ENCODE data around the gene VEPH1. TPM values are rescaled to one million over a fixed set of nuclear protein-coding genes. Genes with fewer than 3 reads are reported as not detected.

VEPH1 gene
- total and polyA plus RNA-seq, 2 experiments from 2014 or later, result 36.8 to 44.0 TPM

- Histone ChIP-seq H4K20me1 (ENCODE audit: insufficient read depth) (no peaks in the 10 kb centered on the region), H3K9me3 (ENCODE audit: low read depth) (no peaks in the 10 kb centered on the region), H3K36me3 (ENCODE audit: low read depth) (no peaks in the 10 kb centered on the region), H3K4me2 (ENCODE audit: unreplicated experiment) (no peak overlapping the region), H3K79me2 (ENCODE audit: insufficient read depth) (no peaks in the 10 kb centered on the region), H3K4me3 (no peak overlapping the region), H3K9me2 (ENCODE audit: insufficient read depth) (no peaks in the 10 kb centered on the region), H3F3A (ENCODE audit: insufficient read depth) (peaks cover 22% of the 10 kb centered on the region; the same call in 1 of the 2 replicates), H3K27me3 (replicated peaks; ENCODE audit: insufficient read depth) (no peaks in the 10 kb centered on the region), H3K9ac (no peak overlapping the region), H2AFZ (no peak overlapping the region), H3K27ac (no peak overlapping the region), H3K4me1 (ENCODE audit: insufficient read depth) (peaks cover 36% of the 10 kb centered on the region)
- in situ Hi-C loops (cut with MboI), result no loop called here
- no peak for DNase-seq
- TF ChIP-seq EZH2 (IDR thresholded peaks at IDR 0.05; ENCODE audit: insufficient read depth, poor library complexity, severe bottlenecking) (no peak), EZH2phosphoT487 (IDR thresholded peaks at IDR 0.05; ENCODE audit: insufficient read depth, low read depth) (no peak)
- WGBS, 2 experiments (ENCODE audit: low coverage in 1 of 2, low lambda C conversion rate in 2 of 2, missing lambda C conversion rate in 2 of 2), result 89 to 97% methylated on average over 6 of the region's 6 CpGs
Observed at GRCh38 chr3:157297328-157297915, 205.8 kb downstream of the VEPH1 start.

GRCh38 chr3:157294953-157295352, 208.3 kb downstream of the VEPH1 start:
- Histone ChIP-seq H3K27ac (peak overlapping the region; percentile 44), H3K4me3 (no peak overlapping the region), H3K9me3 (ENCODE audit: low read depth) (no peaks in the 10 kb centered on the region), H4K20me1 (ENCODE audit: insufficient read depth) (no peaks in the 10 kb centered on the region), H3K27me3 (replicated peaks; ENCODE audit: insufficient read depth) (no peaks in the 10 kb centered on the region), H3K9me2 (ENCODE audit: insufficient read depth) (no peaks in the 10 kb centered on the region), H3F3A (ENCODE audit: insufficient read depth) (peaks cover 35% of the 10 kb centered on the region), H3K4me1 (ENCODE audit: insufficient read depth) (peaks cover 52% of the 10 kb centered on the region), H2AFZ (0 out of 2 replicates have a peak overlapping the region, but pooled peaks have one; percentile 9), H3K9ac (no peak overlapping the region), H3K4me2 (ENCODE audit: unreplicated experiment) (peak overlapping the region; percentile 24), H3K36me3 (ENCODE audit: low read depth) (no peaks in the 10 kb centered on the region), H3K79me2 (ENCODE audit: insufficient read depth) (no peaks in the 10 kb centered on the region)
- DNase-seq, result no peak
- TF ChIP-seq EZH2 (IDR thresholded peaks at IDR 0.05; ENCODE audit: insufficient read depth, poor library complexity, severe bottlenecking) (no peak), EZH2phosphoT487 (IDR thresholded peaks at IDR 0.05; ENCODE audit: insufficient read depth, low read depth) (no peak)
- in situ Hi-C loops (cut with MboI), result no loop called here

GRCh38 chr3:157294491-157294890, 208.7 kb downstream of the VEPH1 start:
- no peak for TF ChIP-seq EZH2 (IDR thresholded peaks at IDR 0.05; ENCODE audit: insufficient read depth, poor library complexity, severe bottlenecking)
- no peak for TF ChIP-seq EZH2phosphoT487 (IDR thresholded peaks at IDR 0.05; ENCODE audit: insufficient read depth, low read depth)
- in situ Hi-C loops (cut with MboI), result no loop called here
- H3K9ac ChIP-seq, result no peak overlapping the region
- H3K4me2 ChIP-seq (ENCODE audit: unreplicated experiment), result peak overlapping the region; percentile 24
- no peaks in the 10 kb centered on the region for H3K36me3 ChIP-seq (ENCODE audit: low read depth)
- 3 to 8% methylated on average over 1 of the region's 1 CpG for WGBS, 2 experiments (ENCODE audit: low coverage in 1 of 2, low lambda C conversion rate in 2 of 2, missing lambda C conversion rate in 2 of 2)
- H3K4me1 ChIP-seq (ENCODE audit: insufficient read depth), result peaks cover 52% of the 10 kb centered on the region
- 0 out of 2 replicates have a peak overlapping the region, but pooled peaks have one; percentile 9 for H2AFZ ChIP-seq
- no peak overlapping the region for H3K4me3 ChIP-seq
- H3K27ac ChIP-seq, result peak overlapping the region; percentile 44
- H3K27me3 ChIP-seq (replicated peaks; ENCODE audit: insufficient read depth), result no peaks in the 10 kb centered on the region
- H3K79me2 ChIP-seq (ENCODE audit: insufficient read depth), result no peaks in the 10 kb centered on the region
- H4K20me1 ChIP-seq (ENCODE audit: insufficient read depth), result no peaks in the 10 kb centered on the region
- H3F3A ChIP-seq (ENCODE audit: insufficient read depth), result peaks cover 36% of the 10 kb centered on the region
- no peaks in the 10 kb centered on the region for H3K9me2 ChIP-seq (ENCODE audit: insufficient read depth)
- no peaks in the 10 kb centered on the region for H3K9me3 ChIP-seq (ENCODE audit: low read depth)
- peak; percentile 50 for DNase-seq

- Histone ChIP-seq H3K9ac (no peak overlapping the region), H3K9me3 (ENCODE audit: low read depth) (no peaks in the 10 kb centered on the region), H3K36me3 (ENCODE audit: low read depth) (no peaks in the 10 kb centered on the region), H3K27me3 (replicated peaks; ENCODE audit: insufficient read depth) (no peaks in the 10 kb centered on the region), H3K27ac (peak overlapping the region; percentile 25), H3K4me1 (ENCODE audit: insufficient read depth) (peaks cover 54% of the 10 kb centered on the region), H2AFZ (no peak overlapping the region), H3K4me2 (ENCODE audit: unreplicated experiment) (peak overlapping the region; percentile 35), H4K20me1 (ENCODE audit: insufficient read depth) (no peaks in the 10 kb centered on the region), H3K79me2 (ENCODE audit: insufficient read depth) (no peaks in the 10 kb centered on the region), H3F3A (ENCODE audit: insufficient read depth) (peaks cover 36% of the 10 kb centered on the region), H3K9me2 (ENCODE audit: insufficient read depth) (no peaks in the 10 kb centered on the region), H3K4me3 (no peak overlapping the region)
- 0% methylated on average over 2 of the region's 2 CpGs for WGBS, 2 experiments (ENCODE audit: low coverage in 1 of 2, low lambda C conversion rate in 2 of 2, missing lambda C conversion rate in 2 of 2)
- TF ChIP-seq EZH2phosphoT487 (IDR thresholded peaks at IDR 0.05; ENCODE audit: insufficient read depth, low read depth) (no peak), EZH2 (IDR thresholded peaks at IDR 0.05; ENCODE audit: insufficient read depth, poor library complexity, severe bottlenecking) (no peak)
- in situ Hi-C loops (cut with MboI), result no loop called here
- peak; percentile 74 for DNase-seq
Observed at GRCh38 chr3:157290766-157291165, 212.4 kb downstream of the VEPH1 start.

Measured in GM23248 (cell line).